A204.1 (cell line): ENCODE measurements around the gene PLEK.
"Not testable (repeated sequence)": the region's sequence is repeated elsewhere in the genome, so short reads cannot be mapped to it uniquely, and the experiment has no call there.

Experiments
- FAIRE-seq: peaks from 2 replicates; lab custom pipeline; 2012; peaks lifted over from hg19 to GRCh38; lab: Jason Lieb, UNC

The PLEK gene

GRCh38 chr2:68356599-68357239 is 8.4 kb upstream of the PLEK start:
- FAIRE-seq: no peak

- no peak for FAIRE-seq
Observed at GRCh38 chr2:68357605-68358337, 7.3 kb upstream of the PLEK start.

GRCh38 chr2:68359889-68360288 is 5.2 kb upstream of the PLEK start:
- FAIRE-seq: no peak

- FAIRE-seq: no peak
Observed at GRCh38 chr2:68362069-68362468, 3.0 kb upstream of the PLEK start.

GRCh38 chr2:68362749-68363148 is 2.3 kb upstream of the PLEK start:
- FAIRE-seq: no peak

GRCh38 chr2:68363721-68364120 is 1.4 kb upstream of the PLEK start:
- FAIRE-seq: no peak

GRCh38 chr2:68366083-68366560 is 1.0 kb downstream of the PLEK start:
- no peak for FAIRE-seq

GRCh38 chr2:68367953-68368653 is 3.0 kb downstream of the PLEK start:
- no peak for FAIRE-seq

- FAIRE-seq: no peak
Observed at GRCh38 chr2:68368654-68369336, 3.7 kb downstream of the PLEK start.

GRCh38 chr2:68369337-68369734 is 4.3 kb downstream of the PLEK start:
- FAIRE-seq: no peak

- no peak for FAIRE-seq
Observed at GRCh38 chr2:68371138-68371537, 6.1 kb downstream of the PLEK start.

- FAIRE-seq: no peak
Observed at GRCh38 chr2:68371581-68371980, 6.5 kb downstream of the PLEK start.

GRCh38 chr2:68372485-68372884 is 7.4 kb downstream of the PLEK start:
- FAIRE-seq: no peak

GRCh38 chr2:68374184-68374583 is 9.1 kb downstream of the PLEK start:
- FAIRE-seq: no peak

GRCh38 chr2:68375582-68375981 is 10.5 kb downstream of the PLEK start:
- FAIRE-seq: no peak

GRCh38 chr2:68377137-68377780 is 12.2 kb downstream of the PLEK start:
- FAIRE-seq: no peak

GRCh38 chr2:68378779-68379178 is 13.7 kb downstream of the PLEK start:
- FAIRE-seq: not testable (repeated sequence)

- FAIRE-seq: no peak
Observed at GRCh38 chr2:68379184-68379708, 14.2 kb downstream of the PLEK start.

- FAIRE-seq: no peak
Observed at GRCh38 chr2:68383778-68384177, 18.7 kb downstream of the PLEK start.

GRCh38 chr2:68384485-68385107 is 19.5 kb downstream of the PLEK start:
- no peak for FAIRE-seq

GRCh38 chr2:68385220-68385906 is 20.3 kb downstream of the PLEK start:
- no peak for FAIRE-seq
